DND-41 (cell line): ENCODE data around the gene ZEB1.

Experiments used
- EZH2 ChIP-seq: IDR thresholded peaks from 3 replicates; pipeline ENCODE4 v1.6.1; 2012; ENCODE audit warnings: borderline replicate concordance, low read depth, mild to moderate bottlenecking, moderate library complexity, low read length, inconsistent platforms; ENCODE audit not compliant: severe bottlenecking
- TF ChIP-seq, protein P1 (sequence below): IDR thresholded peaks from 2 replicates; pipeline ENCODE4 v1.5.1; 2012; ENCODE audit warnings: borderline replicate concordance, low read length, moderate library complexity, mild to moderate bottlenecking; ENCODE audit not compliant: poor library complexity, severe bottlenecking; ENCODE audit errors: extremely low read depth

DNA sequence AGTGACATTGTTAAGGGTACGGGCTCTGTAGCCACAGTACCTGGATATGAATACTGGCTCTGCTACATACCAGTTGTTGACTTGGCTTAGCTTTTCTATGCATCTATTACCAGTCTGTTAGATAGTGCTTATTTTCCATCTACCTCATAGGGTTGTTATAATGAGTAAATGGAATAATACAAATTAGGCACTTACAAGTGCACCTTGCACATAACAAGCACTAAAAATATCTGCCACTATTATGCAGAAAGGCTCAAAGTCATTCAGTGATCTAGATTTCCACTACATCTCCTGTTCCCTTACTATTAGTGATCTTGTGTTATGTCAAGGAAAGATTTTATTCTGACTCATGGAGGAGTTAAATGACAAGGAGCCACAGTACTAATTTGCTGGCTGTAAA lies 27.9 kb upstream of the ZEB1 start:
- TF ChIP-seq EZH2 = no peak
- TF ChIP-seq, protein P1, sequence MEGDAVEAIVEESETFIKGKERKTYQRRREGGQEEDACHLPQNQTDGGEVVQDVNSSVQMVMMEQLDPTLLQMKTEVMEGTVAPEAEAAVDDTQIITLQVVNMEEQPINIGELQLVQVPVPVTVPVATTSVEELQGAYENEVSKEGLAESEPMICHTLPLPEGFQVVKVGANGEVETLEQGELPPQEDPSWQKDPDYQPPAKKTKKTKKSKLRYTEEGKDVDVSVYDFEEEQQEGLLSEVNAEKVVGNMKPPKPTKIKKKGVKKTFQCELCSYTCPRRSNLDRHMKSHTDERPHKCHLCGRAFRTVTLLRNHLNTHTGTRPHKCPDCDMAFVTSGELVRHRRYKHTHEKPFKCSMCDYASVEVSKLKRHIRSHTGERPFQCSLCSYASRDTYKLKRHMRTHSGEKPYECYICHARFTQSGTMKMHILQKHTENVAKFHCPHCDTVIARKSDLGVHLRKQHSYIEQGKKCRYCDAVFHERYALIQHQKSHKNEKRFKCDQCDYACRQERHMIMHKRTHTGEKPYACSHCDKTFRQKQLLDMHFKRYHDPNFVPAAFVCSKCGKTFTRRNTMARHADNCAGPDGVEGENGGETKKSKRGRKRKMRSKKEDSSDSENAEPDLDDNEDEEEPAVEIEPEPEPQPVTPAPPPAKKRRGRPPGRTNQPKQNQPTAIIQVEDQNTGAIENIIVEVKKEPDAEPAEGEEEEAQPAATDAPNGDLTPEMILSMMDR = no peak
